HEK293 (cell line): Measurements from ENCODE around the gene HS3ST3A1.

Source experiments
- CTCF ChIA-PET: fragments of 350-600 bp; formaldehyde crosslinking; extraction: SDS; loops from one replicate; lab custom pipeline; 2021; ENCODE audit warnings: antibody characterized with exemption; lab: Yijun Ruan, JAX
- POLR2A ChIA-PET: fragments of 300-600 bp; formaldehyde crosslinking; extraction: SDS; loops from one replicate; lab custom pipeline; 2020; ENCODE audit warnings: antibody characterized with exemption, inconsistent platforms; lab: Yijun Ruan, JAX
- H3K27ac ChIP-seq: fragments of 200-500 bp; sonication (Bioruptor generic); 2 replicates; pipeline ENCODE4 v1.5.1; 2014; ENCODE audit warnings: low read depth, low read length, control low read depth, inconsistent platforms; ENCODE audit errors: extremely low read depth
- H3K36me3 ChIP-seq, 2 experiments: fragments of 200-500 bp in 1 of 2; sonication (Bioruptor generic) in 1 of 2; 1 replicate in 1 of 2; 2 replicates in 1 of 2; pipeline ENCODE4 v1.5.1; 2014 to 2017; ENCODE audit warnings: inconsistent platforms in 2 of 2, low read length in 2 of 2; ENCODE audit not compliant: control insufficient read depth in 2 of 2, insufficient read depth in 1 of 2
- H3K4me1 ChIP-seq: fragments of 200-500 bp; sonication (Bioruptor generic); 2 replicates; pipeline ENCODE4 v1.5.1; 2014; ENCODE audit warnings: mild to moderate bottlenecking, low read length, inconsistent platforms; ENCODE audit not compliant: control insufficient read depth, insufficient read depth
- H3K4me3 ChIP-seq: 2 replicates; pipeline ENCODE4 v1.5.1; 2011; ENCODE audit warnings: low read depth, mild to moderate bottlenecking, control low read depth, low read length, moderate library complexity
- H3K9me3 ChIP-seq: fragments of 200-500 bp; sonication (Bioruptor generic); 2 replicates; pipeline ENCODE4 v1.5.1; 2014; ENCODE audit warnings: low read depth, low read length, inconsistent platforms; ENCODE audit not compliant: control insufficient read depth, insufficient read depth
- BCL11A ChIP-seq: fragments of 450-650 bp; formaldehyde crosslinking; IDR thresholded peaks from 2 replicates; pipeline ENCODE4 v1.5.1; 2016; ENCODE audit warnings: low read depth, missing biosample characterization, missing genetic modification characterization
- BCL11B ChIP-seq: fragments of 450-650 bp; formaldehyde crosslinking; IDR thresholded peaks from 2 replicates; pipeline ENCODE4 v1.5.1; 2016; ENCODE audit warnings: low read depth, missing biosample characterization, missing genetic modification characterization
- FEZF1 ChIP-seq: fragments of 450-650 bp; formaldehyde crosslinking; IDR thresholded peaks from 2 replicates; pipeline ENCODE4 v1.5.1; 2016; ENCODE audit warnings: missing biosample characterization, missing genetic modification characterization
- GLIS1 ChIP-seq: fragments of 450-650 bp; formaldehyde crosslinking; IDR thresholded peaks from 2 replicates; pipeline ENCODE4 v1.5.1; 2016; ENCODE audit warnings: missing biosample characterization, missing genetic modification characterization
- IKZF3 ChIP-seq: fragments of 450-650 bp; IDR thresholded peaks from 2 replicates; pipeline ENCODE4 v1.5.0; 2018; ENCODE audit warnings: missing biosample characterization, mild to moderate bottlenecking, missing genetic modification characterization, moderate library complexity
- KLF8 ChIP-seq: fragments of 450-650 bp; formaldehyde crosslinking; IDR thresholded peaks from 2 replicates; pipeline ENCODE4 v1.5.1; 2016; ENCODE audit warnings: missing biosample characterization, missing genetic modification characterization
- SALL2 ChIP-seq: fragments of 450-650 bp; formaldehyde crosslinking; IDR thresholded peaks from 2 replicates; pipeline ENCODE4 v1.5.0; 2017; ENCODE audit warnings: missing biosample characterization, mild to moderate bottlenecking, missing genetic modification characterization, borderline replicate concordance
- SP3 ChIP-seq: fragments of 450-650 bp; formaldehyde crosslinking; IDR thresholded peaks from 2 replicates; pipeline ENCODE4 v1.5.1; 2016; ENCODE audit warnings: missing biosample characterization, missing genetic modification characterization
- ZBTB8A ChIP-seq: fragments of 450-650 bp; formaldehyde crosslinking; IDR thresholded peaks from 2 replicates; pipeline ENCODE4 v1.5.1; 2016; ENCODE audit warnings: missing biosample characterization, missing genetic modification characterization
- ZFP37 ChIP-seq: fragments of 450-650 bp; formaldehyde crosslinking; IDR thresholded peaks from 2 replicates; pipeline ENCODE4 v1.5.1; 2016; ENCODE audit warnings: missing biosample characterization, missing genetic modification characterization
- ZNF138 ChIP-seq: fragments of 450-650 bp; formaldehyde crosslinking; IDR thresholded peaks from 2 replicates; pipeline ENCODE4 v1.5.1; 2016; ENCODE audit warnings: missing biosample characterization, missing genetic modification characterization, borderline replicate concordance
- ZNF175 ChIP-seq: fragments of 450-650 bp; formaldehyde crosslinking; IDR thresholded peaks from 2 replicates; pipeline ENCODE4 v1.5.1; 2016; ENCODE audit warnings: missing biosample characterization, missing genetic modification characterization
- ZNF19 ChIP-seq: fragments of 450-650 bp; formaldehyde crosslinking; IDR thresholded peaks from 2 replicates; pipeline ENCODE4; 2016; ENCODE audit warnings: missing biosample characterization, missing genetic modification characterization, low read depth
- ZNF248 ChIP-seq: fragments of 450-650 bp; formaldehyde crosslinking; IDR thresholded peaks from 2 replicates; pipeline ENCODE4 v1.5.1; 2017; ENCODE audit warnings: missing biosample characterization, missing genetic modification characterization
- ZNF274 ChIP-seq, 2 experiments: fragments of 200-500 bp in 1 of 2; fragments of 450-650 bp in 1 of 2; sonication (Bioruptor generic) in 1 of 2; formaldehyde crosslinking in 1 of 2; IDR thresholded peaks; 2 replicates each; pipeline versions ENCODE4 v1.5.1 to v1.6.1; 2014 to 2016; ENCODE audit warnings: borderline replicate concordance in 1 of 2, inconsistent platforms in 1 of 2, low read length in 1 of 2, missing biosample characterization in 1 of 2, missing genetic modification characterization in 1 of 2
- ZNF311 ChIP-seq: fragments of 450-650 bp; formaldehyde crosslinking; IDR thresholded peaks from 2 replicates; pipeline ENCODE4 v1.5.1; 2017; ENCODE audit warnings: missing biosample characterization, missing genetic modification characterization, borderline replicate concordance
- ZNF404 ChIP-seq: fragments of 450-650 bp; formaldehyde crosslinking; IDR thresholded peaks from 2 replicates; pipeline ENCODE4 v1.5.1; 2017; ENCODE audit warnings: missing biosample characterization, missing genetic modification characterization
- ZNF544 ChIP-seq: fragments of 450-650 bp; formaldehyde crosslinking; IDR thresholded peaks from 2 replicates; pipeline ENCODE4 v1.5.0; 2017; ENCODE audit warnings: missing biosample characterization, missing genetic modification characterization
- ZNF561 ChIP-seq: fragments of 450-650 bp; IDR thresholded peaks from 2 replicates; pipeline ENCODE4 v1.5.1; 2018; ENCODE audit warnings: missing biosample characterization, missing genetic modification characterization, borderline replicate concordance
- ZNF571 ChIP-seq: fragments of 450-650 bp; formaldehyde crosslinking; IDR thresholded peaks from 2 replicates; pipeline ENCODE4 v1.5.0; 2017; ENCODE audit warnings: missing biosample characterization, missing genetic modification characterization
- ZNF600 ChIP-seq: fragments of 450-650 bp; formaldehyde crosslinking; IDR thresholded peaks from 2 replicates; pipeline ENCODE4 v1.5.1; 2016; ENCODE audit warnings: missing biosample characterization, missing genetic modification characterization
- ZNF610 ChIP-seq: fragments of 450-650 bp; formaldehyde crosslinking; IDR thresholded peaks from 2 replicates; pipeline ENCODE4 v1.5.1; 2016; ENCODE audit warnings: missing biosample characterization, missing genetic modification characterization, borderline replicate concordance
- ZNF626 ChIP-seq: fragments of 450-650 bp; sonication (Bioruptor Pico); formaldehyde crosslinking; IDR thresholded peaks from 2 replicates; pipeline ENCODE4 v1.5.1; 2018; ENCODE audit warnings: missing biosample characterization, missing genetic modification characterization, inconsistent platforms
- ZNF654 ChIP-seq: fragments of 450-650 bp; formaldehyde crosslinking; IDR thresholded peaks from 2 replicates; pipeline ENCODE4 v1.5.1; 2016; ENCODE audit warnings: low read depth, missing biosample characterization, missing genetic modification characterization
- ZNF768 ChIP-seq: fragments of 450-650 bp; formaldehyde crosslinking; IDR thresholded peaks from 2 replicates; pipeline ENCODE4 v1.5.1; 2018; ENCODE audit warnings: missing biosample characterization, mild to moderate bottlenecking, missing genetic modification characterization
- TF ChIP-seq, protein P1 (sequence below): fragments of 450-650 bp; formaldehyde crosslinking; IDR thresholded peaks from 2 replicates; pipeline ENCODE4 v1.5.1; 2016; ENCODE audit warnings: missing biosample characterization, missing genetic modification characterization
- TF ChIP-seq, protein P2 (sequence below): fragments of 450-650 bp; formaldehyde crosslinking; IDR thresholded peaks from 2 replicates; pipeline ENCODE4 v1.5.1; 2017; ENCODE audit warnings: missing biosample characterization, missing genetic modification characterization
- TF ChIP-seq, protein P3 (sequence below): fragments of 450-650 bp; formaldehyde crosslinking; optimal IDR thresholded peaks from 2 replicates; pipeline ENCODE3; 2016; ENCODE audit warnings: missing biosample characterization, mild to moderate bottlenecking, missing genetic modification characterization

The HS3ST3A1 gene

DNA sequence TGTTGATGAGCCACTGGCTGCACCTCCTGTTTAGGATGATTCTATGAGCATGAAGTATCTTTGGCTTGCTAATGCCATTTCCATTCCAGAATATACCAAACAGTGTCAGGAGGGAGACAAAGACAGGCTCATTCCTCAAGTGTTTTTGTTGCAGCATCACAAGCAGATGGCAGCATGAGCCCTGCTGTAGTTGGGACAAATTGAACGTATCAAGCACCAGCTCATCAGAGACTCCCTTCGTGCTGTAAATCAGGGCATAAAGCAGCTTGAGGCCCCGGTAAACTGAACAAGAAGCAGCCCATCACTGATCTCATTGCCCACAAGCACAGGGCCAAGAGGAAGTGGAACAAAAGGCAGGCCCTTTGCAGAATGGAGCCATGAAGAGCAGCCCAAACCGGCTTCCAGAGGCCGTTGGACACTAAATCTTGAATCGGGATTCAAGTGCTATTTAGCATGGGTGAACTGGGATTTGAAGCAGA lies 45.9 kb upstream of the HS3ST3A1 start (continued):
- TF ChIP-seq, protein P1, sequence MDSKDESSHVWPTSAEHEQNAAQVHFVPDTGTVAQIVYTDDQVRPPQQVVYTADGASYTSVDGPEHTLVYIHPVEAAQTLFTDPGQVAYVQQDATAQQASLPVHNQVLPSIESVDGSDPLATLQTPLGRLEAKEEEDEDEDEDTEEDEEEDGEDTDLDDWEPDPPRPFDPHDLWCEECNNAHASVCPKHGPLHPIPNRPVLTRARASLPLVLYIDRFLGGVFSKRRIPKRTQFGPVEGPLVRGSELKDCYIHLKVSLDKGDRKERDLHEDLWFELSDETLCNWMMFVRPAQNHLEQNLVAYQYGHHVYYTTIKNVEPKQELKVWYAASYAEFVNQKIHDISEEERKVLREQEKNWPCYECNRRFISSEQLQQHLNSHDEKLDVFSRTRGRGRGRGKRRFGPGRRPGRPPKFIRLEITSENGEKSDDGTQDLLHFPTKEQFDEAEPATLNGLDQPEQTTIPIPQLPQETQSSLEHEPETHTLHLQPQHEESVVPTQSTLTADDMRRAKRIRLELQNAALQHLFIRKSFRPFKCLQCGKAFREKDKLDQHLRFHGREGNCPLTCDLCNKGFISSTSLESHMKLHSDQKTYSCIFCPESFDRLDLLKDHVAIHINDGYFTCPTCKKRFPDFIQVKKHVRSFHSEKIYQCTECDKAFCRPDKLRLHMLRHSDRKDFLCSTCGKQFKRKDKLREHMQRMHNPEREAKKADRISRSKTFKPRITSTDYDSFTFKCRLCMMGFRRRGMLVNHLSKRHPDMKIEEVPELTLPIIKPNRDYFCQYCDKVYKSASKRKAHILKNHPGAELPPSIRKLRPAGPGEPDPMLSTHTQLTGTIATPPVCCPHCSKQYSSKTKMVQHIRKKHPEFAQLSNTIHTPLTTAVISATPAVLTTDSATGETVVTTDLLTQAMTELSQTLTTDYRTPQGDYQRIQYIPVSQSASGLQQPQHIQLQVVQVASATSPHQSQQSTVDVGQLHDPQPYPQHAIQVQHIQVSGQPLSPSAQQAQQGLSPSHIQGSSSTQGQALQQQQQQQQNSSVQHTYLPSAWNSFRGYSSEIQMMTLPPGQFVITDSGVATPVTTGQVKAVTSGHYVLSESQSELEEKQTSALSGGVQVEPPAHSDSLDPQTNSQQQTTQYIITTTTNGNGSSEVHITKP (tag by site-specific recombination) = no peak
- no peak for TF ChIP-seq SALL2 (tag by site-specific recombination)
- TF ChIP-seq, protein P2, sequence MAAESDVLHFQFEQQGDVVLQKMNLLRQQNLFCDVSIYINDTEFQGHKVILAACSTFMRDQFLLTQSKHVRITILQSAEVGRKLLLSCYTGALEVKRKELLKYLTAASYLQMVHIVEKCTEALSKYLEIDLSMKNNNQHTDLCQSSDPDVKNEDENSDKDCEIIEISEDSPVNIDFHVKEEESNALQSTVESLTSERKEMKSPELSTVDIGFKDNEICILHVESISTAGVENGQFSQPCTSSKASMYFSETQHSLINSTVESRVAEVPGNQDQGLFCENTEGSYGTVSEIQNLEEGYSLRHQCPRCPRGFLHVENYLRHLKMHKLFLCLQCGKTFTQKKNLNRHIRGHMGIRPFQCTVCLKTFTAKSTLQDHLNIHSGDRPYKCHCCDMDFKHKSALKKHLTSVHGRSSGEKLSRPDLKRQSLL = no peak

DNA sequence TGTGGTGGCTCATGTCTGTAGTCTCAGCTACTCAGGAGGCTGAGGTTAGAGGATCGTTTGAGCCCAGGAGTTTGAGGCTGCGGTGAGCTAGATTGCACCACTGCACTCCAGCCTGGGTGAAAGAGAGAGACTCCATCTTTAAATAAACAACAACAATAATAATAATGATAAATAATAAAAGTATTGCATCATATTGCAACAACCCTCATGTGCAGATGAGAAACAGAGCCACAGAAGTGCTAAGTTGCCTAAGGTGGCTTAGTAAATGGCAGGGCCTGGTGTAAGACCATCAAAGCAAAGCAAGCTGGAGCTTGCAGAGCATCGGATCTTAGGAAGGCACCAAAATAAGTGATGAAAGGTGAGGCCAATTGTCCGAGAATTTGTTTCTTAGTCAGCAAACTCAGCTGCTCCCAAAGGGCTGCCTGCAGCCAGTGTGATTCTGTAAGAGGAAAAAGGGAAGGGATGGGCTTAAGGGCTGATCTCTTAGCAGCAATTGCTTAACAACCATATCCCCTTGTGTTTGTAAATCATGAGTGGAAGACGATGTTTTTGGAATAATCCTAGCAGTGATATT lies 45.3 kb upstream of the HS3ST3A1 start:
- H3K4me1 ChIP-seq = no peaks in the 10 kb centered on the region
- CTCF ChIA-PET = no interaction called here
- H3K9me3 ChIP-seq = no peaks in the 10 kb centered on the region
- TF ChIP-seq ZNF544 (tag by site-specific recombination) (no peak), ZNF311 (tag by site-specific recombination) (no peak), ZBTB8A (no peak), ZNF19 (tag by site-specific recombination) (no peak), ZNF571 (tag by site-specific recombination) (no peak), ZNF600 (tag by site-specific recombination) (no peak), ZNF274 (IDR thresholded peaks at IDR 0.05; ENCODE audit: low read length) (no peak), ZNF274 (tag by site-specific recombination; IDR thresholded peaks at IDR 0.05; ENCODE audit: borderline replicate concordance) (no peak), FEZF1 (no peak), ZNF561 (tag by site-specific recombination) (no peak)
- H3K27ac ChIP-seq = no peak overlapping the region
- no peaks in the 10 kb centered on the region for H3K36me3 ChIP-seq
- POLR2A ChIA-PET = no interaction called here
- H3K4me3 ChIP-seq = no peak overlapping the region

DNA sequence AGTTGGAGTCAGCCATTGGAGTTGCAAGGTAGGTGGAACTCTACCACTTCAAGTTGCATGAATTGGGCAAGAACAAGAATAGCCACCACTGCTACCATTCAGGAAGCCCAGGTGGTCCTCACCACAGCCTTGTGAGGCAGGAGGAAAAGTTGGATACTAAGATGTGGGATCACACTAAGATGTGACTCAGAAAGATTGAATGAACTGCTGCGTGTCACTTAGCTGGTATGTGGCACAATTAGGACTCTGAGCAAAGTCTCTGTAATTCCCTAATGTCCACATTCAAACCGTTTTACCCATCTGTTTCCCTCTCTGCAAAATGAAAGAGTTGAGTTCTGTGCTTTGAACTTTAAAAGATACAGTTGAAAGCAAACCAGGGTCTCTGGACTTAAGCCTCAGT lies 44.7 kb upstream of the HS3ST3A1 start:
- ChIA-PET POLR2A (no interaction called here), CTCF (no interaction called here)
- Histone ChIP-seq H3K27ac (no peak overlapping the region), H3K36me3 (no peaks in the 10 kb centered on the region), H3K4me3 (no peak overlapping the region), H3K9me3 (no peaks in the 10 kb centered on the region), H3K4me1 (no peaks in the 10 kb centered on the region)
- TF ChIP-seq ZNF248 (tag by site-specific recombination) = no peak
- TF ChIP-seq BCL11B (tag by site-specific recombination) = no peak
- TF ChIP-seq GLIS1 (tag by site-specific recombination) = no peak
- no peak for TF ChIP-seq IKZF3 (tag by site-specific recombination)
- no peak for TF ChIP-seq KLF8 (tag by site-specific recombination)
- TF ChIP-seq, protein P3, sequence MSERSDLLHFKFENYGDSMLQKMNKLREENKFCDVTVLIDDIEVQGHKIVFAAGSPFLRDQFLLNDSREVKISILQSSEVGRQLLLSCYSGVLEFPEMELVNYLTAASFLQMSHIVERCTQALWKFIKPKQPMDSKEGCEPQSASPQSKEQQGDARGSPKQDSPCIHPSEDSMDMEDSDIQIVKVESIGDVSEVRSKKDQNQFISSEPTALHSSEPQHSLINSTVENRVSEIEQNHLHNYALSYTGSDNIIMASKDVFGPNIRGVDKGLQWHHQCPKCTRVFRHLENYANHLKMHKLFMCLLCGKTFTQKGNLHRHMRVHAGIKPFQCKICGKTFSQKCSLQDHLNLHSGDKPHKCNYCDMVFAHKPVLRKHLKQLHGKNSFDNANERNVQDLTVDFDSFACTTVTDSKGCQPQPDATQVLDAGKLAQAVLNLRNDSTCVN (tag by site-specific recombination) = no peak
- TF ChIP-seq ZNF404 (tag by site-specific recombination) = no peak
- TF ChIP-seq SP3 (tag by site-specific recombination) = no peak
- TF ChIP-seq BCL11A (tag by site-specific recombination) = no peak
- no peak for TF ChIP-seq ZNF138 (tag by site-specific recombination)
- TF ChIP-seq ZFP37 = no peak
- TF ChIP-seq ZNF610 (tag by site-specific recombination) = no peak
- TF ChIP-seq ZNF626 = no peak
- TF ChIP-seq ZNF768 (tag by site-specific recombination) = no peak
- TF ChIP-seq ZNF175 (tag by site-specific recombination) = no peak
- no peak for TF ChIP-seq ZNF654 (tag by site-specific recombination)
